ENCODE data around the gene ONECUT3. TPM values are rescaled to one million over a fixed set of nuclear protein-coding genes. Genes with fewer than 3 reads are reported as not detected.

Gene ONECUT3
- total and polyA plus RNA-seq, 4 donors = not detected

DNA sequence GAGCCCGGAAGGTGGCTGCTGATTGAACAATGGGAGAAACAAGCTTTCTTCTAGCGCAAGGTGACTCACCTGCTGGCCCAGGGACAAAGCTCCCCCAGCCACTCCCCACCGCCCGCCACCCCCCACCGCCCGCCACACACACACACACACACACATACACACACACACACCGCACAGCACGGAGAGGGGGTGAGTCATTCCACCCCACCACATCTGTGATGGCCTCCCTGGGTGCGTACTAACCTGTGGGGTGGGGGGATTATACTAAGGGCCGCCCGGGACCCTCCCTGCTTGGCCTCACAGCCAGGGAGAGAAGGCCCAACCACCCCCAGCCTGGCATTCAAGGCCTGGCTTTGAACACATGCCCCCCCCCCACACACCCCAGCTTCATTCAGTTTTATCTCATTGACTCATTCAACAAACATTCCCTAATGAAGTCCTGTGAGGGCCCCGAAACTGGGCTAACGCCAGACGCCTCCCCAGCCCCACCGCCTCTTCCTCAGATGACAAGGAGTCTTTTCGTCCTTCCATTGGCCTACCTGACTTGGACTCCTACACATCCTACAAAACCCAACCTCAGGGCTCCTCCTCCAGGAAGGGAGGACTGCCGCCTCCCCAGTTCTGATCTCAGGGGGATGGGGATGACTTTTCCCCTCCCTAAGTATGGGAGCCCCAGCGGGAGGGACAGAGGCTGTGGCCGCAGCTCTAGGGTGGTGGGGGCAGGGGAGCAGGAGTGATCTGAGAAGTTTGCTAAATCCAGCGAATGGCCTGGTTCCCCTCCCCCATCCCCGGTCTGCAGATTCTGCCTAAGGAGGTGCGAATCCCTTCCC is 5.8 kb upstream of the ONECUT3 start:
- no peak for DNase-seq (ENCODE audit: low spot score)
- Histone ChIP-seq H3K4me3 (ENCODE audit: low read depth in 1 of 3, low read length in 3 of 3) (no peak overlapping the region), H3K9ac (ENCODE audit: low read depth in 1 of 2, low read length in 2 of 2) (no peak overlapping the region), H3K27ac (ENCODE audit: low read depth in 1 of 2, low read length in 2 of 2) (no peak overlapping the region), H3K4me1 (ENCODE audit: control insufficient read depth in 4 of 4, insufficient read depth in 4 of 4, low read length in 3 of 4) (peaks cover 0 to 13% (median 7%) of the 10 kb centered on the region in 4 donors), H3K9me3 (ENCODE audit: control insufficient read depth in 4 of 4, low read length in 3 of 4) (no peaks in the 10 kb centered on the region), H3K36me3 (ENCODE audit: control insufficient read depth in 4 of 4, insufficient read depth in 3 of 4, low read depth in 1 of 4, low read length in 3 of 4) (no peaks in the 10 kb centered on the region), H3K27me3 (ENCODE audit: control insufficient read depth in 4 of 4, insufficient read depth in 4 of 4, low read length in 3 of 4) (peaks cover 6 to 25% (median 11%) of the 10 kb centered on the region in 4 donors)
- WGBS = 15% methylated on average over 22 of the region's 22 CpGs
- TF ChIP-seq, protein P1, sequence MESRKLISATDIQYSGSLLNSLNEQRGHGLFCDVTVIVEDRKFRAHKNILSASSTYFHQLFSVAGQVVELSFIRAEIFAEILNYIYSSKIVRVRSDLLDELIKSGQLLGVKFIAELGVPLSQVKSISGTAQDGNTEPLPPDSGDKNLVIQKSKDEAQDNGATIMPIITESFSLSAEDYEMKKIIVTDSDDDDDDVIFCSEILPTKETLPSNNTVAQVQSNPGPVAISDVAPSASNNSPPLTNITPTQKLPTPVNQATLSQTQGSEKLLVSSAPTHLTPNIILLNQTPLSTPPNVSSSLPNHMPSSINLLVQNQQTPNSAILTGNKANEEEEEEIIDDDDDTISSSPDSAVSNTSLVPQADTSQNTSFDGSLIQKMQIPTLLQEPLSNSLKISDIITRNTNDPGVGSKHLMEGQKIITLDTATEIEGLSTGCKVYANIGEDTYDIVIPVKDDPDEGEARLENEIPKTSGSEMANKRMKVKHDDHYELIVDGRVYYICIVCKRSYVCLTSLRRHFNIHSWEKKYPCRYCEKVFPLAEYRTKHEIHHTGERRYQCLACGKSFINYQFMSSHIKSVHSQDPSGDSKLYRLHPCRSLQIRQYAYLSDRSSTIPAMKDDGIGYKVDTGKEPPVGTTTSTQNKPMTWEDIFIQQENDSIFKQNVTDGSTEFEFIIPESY (IDR thresholded peaks at IDR 0.05) = no peak
- no peak for TF ChIP-seq TAF1 (conservative IDR thresholded peaks at IDR 0.05)
- no peak for TF ChIP-seq HNF4A (conservative IDR thresholded peaks at IDR 0.05)
- TF ChIP-seq, protein P2, sequence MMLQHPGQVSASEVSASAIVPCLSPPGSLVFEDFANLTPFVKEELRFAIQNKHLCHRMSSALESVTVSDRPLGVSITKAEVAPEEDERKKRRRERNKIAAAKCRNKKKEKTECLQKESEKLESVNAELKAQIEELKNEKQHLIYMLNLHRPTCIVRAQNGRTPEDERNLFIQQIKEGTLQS (IDR thresholded peaks at IDR 0.05) = no peak
- TF ChIP-seq RXRA (IDR thresholded peaks at IDR 0.05) = no peak
- TF ChIP-seq, protein P3, sequence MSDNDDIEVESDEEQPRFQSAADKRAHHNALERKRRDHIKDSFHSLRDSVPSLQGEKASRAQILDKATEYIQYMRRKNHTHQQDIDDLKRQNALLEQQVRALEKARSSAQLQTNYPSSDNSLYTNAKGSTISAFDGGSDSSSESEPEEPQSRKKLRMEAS (IDR thresholded peaks at IDR 0.05) = no peak
- TF ChIP-seq YY1 (IDR thresholded peaks at IDR 0.05) = no peak
- TF ChIP-seq, protein P4, sequence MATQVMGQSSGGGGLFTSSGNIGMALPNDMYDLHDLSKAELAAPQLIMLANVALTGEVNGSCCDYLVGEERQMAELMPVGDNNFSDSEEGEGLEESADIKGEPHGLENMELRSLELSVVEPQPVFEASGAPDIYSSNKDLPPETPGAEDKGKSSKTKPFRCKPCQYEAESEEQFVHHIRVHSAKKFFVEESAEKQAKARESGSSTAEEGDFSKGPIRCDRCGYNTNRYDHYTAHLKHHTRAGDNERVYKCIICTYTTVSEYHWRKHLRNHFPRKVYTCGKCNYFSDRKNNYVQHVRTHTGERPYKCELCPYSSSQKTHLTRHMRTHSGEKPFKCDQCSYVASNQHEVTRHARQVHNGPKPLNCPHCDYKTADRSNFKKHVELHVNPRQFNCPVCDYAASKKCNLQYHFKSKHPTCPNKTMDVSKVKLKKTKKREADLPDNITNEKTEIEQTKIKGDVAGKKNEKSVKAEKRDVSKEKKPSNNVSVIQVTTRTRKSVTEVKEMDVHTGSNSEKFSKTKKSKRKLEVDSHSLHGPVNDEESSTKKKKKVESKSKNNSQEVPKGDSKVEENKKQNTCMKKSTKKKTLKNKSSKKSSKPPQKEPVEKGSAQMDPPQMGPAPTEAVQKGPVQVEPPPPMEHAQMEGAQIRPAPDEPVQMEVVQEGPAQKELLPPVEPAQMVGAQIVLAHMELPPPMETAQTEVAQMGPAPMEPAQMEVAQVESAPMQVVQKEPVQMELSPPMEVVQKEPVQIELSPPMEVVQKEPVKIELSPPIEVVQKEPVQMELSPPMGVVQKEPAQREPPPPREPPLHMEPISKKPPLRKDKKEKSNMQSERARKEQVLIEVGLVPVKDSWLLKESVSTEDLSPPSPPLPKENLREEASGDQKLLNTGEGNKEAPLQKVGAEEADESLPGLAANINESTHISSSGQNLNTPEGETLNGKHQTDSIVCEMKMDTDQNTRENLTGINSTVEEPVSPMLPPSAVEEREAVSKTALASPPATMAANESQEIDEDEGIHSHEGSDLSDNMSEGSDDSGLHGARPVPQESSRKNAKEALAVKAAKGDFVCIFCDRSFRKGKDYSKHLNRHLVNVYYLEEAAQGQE (IDR thresholded peaks at IDR 0.05) = no peak
- no peak for TF ChIP-seq NR2F2 (IDR thresholded peaks at IDR 0.05)
- no peak for TF ChIP-seq RAD21 (IDR thresholded peaks at IDR 0.05)
- TF ChIP-seq SP1 (IDR thresholded peaks at IDR 0.05) = no peak
- TF ChIP-seq, protein P5, sequence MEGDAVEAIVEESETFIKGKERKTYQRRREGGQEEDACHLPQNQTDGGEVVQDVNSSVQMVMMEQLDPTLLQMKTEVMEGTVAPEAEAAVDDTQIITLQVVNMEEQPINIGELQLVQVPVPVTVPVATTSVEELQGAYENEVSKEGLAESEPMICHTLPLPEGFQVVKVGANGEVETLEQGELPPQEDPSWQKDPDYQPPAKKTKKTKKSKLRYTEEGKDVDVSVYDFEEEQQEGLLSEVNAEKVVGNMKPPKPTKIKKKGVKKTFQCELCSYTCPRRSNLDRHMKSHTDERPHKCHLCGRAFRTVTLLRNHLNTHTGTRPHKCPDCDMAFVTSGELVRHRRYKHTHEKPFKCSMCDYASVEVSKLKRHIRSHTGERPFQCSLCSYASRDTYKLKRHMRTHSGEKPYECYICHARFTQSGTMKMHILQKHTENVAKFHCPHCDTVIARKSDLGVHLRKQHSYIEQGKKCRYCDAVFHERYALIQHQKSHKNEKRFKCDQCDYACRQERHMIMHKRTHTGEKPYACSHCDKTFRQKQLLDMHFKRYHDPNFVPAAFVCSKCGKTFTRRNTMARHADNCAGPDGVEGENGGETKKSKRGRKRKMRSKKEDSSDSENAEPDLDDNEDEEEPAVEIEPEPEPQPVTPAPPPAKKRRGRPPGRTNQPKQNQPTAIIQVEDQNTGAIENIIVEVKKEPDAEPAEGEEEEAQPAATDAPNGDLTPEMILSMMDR (IDR thresholded peaks at IDR 0.05; ENCODE audit: low read depth, low read length, missing input control) = no peak

Data from liver (tissue), 9 donors.